ENCODE data around the gene SMURF2. TPM values are rescaled to one million over a fixed set of nuclear protein-coding genes. Genes with fewer than 3 reads are reported as not detected.
"Not testable (repeated sequence)": the region's sequence is repeated elsewhere in the genome, so short reads cannot be mapped to it uniquely, and the experiment has no call there.

The SMURF2 gene
- total RNA-seq, 1 experiment from 2014 or later: 23.0 TPM

DNA sequence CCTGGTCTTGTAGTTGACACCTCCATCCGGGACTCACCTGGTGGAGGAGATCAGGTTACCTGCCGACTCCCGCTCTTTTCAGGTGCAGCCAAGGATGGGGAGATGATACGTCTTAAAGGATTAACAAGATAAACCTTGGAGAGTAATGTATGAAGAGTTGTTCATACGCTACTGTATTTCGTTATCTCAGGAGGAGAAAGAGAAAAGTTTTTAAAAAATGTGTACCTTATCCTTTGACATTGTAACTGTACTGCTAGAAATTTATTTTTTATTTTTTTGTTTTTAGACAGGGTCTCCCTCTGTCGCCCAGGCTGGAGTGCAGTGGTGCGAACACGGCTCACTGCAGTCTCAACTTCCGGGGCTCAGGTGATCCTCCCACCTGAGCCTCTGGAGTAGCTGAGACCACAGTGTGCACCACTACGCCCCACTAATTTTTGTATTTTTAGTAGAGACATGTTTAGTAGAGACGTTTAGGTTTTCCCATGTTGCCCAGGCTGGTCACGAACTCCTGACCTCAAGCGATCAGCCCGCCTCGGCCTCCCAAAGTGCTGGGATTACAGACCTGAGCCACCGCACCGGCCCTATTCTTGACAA lies 764 bp upstream of the SMURF2 start (continued):
- TF ChIP-seq, protein P1, sequence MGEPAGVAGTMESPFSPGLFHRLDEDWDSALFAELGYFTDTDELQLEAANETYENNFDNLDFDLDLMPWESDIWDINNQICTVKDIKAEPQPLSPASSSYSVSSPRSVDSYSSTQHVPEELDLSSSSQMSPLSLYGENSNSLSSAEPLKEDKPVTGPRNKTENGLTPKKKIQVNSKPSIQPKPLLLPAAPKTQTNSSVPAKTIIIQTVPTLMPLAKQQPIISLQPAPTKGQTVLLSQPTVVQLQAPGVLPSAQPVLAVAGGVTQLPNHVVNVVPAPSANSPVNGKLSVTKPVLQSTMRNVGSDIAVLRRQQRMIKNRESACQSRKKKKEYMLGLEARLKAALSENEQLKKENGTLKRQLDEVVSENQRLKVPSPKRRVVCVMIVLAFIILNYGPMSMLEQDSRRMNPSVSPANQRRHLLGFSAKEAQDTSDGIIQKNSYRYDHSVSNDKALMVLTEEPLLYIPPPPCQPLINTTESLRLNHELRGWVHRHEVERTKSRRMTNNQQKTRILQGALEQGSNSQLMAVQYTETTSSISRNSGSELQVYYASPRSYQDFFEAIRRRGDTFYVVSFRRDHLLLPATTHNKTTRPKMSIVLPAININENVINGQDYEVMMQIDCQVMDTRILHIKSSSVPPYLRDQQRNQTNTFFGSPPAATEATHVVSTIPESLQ (CRISPR knock-in tag; IDR thresholded peaks at IDR 0.05): no peak

DNA sequence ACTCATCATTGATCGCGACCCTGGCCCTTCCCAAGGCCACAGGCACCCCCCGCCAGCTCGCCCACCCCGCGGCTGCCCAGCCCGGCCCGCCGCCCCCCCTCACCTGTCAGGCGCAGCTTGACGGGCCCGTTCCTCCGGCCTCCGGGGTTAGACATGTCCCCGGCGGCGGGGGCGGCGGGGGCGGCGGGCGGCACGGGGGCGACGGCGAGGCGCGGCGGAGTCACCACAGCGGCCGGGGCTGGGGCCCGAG lies 456 bp downstream of the SMURF2 start:
- ATAC-seq: peak; percentile 9
- POLR2A ChIA-PET: interaction anchor here (1.1 kb wide), 2 partner anchors 12 to 157 kb away, joined by 4 to 5 read pairs; no protein-coding TSS in a partner anchor
- CTCF ChIA-PET: interaction anchor here (0.6 to 1.3 kb wide), 2 partner anchors 86 to 112 kb away, joined by 3 read pairs; no protein-coding TSS in a partner anchor
- Mint-ChIP-seq H3K27me3 (ENCODE audit: low read depth) (no peaks in the 10 kb centered on the region; the same call in 1 of the 2 replicates), H3K36me3 (peaks cover 3% of the 10 kb centered on the region; the same call in 1 of the 2 replicates), H3K4me3 (peak overlapping the region; percentile 93), H3K9me3 (0 out of 2 replicates have a peak, but pooled peaks cover 2% of the 10 kb centered on the region), H3K27ac (peak overlapping the region; percentile 63; the same call in 1 of the 2 replicates), H3K4me1 (peaks cover 27% of the 10 kb centered on the region)
- no peak for DNase-seq (ENCODE audit: low spot score)
- TF ChIP-seq, protein P2, sequence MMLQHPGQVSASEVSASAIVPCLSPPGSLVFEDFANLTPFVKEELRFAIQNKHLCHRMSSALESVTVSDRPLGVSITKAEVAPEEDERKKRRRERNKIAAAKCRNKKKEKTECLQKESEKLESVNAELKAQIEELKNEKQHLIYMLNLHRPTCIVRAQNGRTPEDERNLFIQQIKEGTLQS (CRISPR knock-in tag; conservative IDR thresholded peaks at IDR 0.05): no peak
- TF ChIP-seq NFYB (CRISPR knock-in tag; conservative IDR thresholded peaks at IDR 0.05; ENCODE audit: low read depth): no peak
- TF ChIP-seq, protein P3, sequence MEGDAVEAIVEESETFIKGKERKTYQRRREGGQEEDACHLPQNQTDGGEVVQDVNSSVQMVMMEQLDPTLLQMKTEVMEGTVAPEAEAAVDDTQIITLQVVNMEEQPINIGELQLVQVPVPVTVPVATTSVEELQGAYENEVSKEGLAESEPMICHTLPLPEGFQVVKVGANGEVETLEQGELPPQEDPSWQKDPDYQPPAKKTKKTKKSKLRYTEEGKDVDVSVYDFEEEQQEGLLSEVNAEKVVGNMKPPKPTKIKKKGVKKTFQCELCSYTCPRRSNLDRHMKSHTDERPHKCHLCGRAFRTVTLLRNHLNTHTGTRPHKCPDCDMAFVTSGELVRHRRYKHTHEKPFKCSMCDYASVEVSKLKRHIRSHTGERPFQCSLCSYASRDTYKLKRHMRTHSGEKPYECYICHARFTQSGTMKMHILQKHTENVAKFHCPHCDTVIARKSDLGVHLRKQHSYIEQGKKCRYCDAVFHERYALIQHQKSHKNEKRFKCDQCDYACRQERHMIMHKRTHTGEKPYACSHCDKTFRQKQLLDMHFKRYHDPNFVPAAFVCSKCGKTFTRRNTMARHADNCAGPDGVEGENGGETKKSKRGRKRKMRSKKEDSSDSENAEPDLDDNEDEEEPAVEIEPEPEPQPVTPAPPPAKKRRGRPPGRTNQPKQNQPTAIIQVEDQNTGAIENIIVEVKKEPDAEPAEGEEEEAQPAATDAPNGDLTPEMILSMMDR (IDR thresholded peaks at IDR 0.05): no peak
- TF ChIP-seq, protein P4, sequence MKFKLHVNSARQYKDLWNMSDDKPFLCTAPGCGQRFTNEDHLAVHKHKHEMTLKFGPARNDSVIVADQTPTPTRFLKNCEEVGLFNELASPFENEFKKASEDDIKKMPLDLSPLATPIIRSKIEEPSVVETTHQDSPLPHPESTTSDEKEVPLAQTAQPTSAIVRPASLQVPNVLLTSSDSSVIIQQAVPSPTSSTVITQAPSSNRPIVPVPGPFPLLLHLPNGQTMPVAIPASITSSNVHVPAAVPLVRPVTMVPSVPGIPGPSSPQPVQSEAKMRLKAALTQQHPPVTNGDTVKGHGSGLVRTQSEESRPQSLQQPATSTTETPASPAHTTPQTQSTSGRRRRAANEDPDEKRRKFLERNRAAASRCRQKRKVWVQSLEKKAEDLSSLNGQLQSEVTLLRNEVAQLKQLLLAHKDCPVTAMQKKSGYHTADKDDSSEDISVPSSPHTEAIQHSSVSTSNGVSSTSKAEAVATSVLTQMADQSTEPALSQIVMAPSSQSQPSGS (CRISPR knock-in tag; IDR thresholded peaks at IDR 0.05; ENCODE audit: borderline replicate concordance, low read depth): no peak
- TF ChIP-seq JUN (CRISPR knock-in tag; IDR thresholded peaks at IDR 0.05): no peak

DNA sequence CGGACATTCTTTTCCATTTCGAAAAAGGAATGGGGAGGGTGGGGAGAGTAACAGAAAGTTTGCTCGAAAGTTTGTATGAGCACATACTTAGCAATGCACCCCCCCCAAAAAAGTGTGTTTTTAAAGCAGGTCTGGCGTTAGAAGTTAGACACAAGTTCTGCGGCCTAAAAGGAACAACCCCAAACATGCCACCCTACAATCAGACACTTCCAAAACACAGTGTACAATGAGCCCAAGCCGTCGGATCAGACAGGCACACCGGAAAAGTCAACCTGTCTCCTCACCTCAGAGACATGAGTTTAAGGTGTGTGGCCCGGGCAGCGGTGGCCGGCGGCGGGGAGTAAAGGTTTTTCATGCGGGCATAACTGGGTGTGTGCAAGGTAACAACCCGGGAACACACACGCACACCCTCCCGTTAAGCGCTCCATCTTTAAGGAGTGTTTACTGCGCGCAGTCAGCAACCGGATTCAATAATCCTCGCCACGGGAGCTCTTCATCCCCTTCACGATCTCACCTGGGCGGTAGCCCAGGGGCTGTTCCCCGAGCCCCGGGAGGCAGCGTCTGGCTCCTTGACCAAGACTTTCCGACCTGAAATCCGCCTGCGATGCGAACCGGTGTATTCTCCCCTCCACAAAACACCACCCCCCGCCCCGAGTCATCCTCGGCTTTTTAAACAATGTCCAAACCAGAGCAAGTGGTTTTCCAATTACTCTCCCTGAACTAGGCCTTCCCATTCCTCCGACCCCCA lies 955 bp downstream of the SMURF2 start:
- H3K4me1 Mint-ChIP-seq: peaks cover 27% of the 10 kb centered on the region
- DNase-seq (ENCODE audit: low spot score): peak; percentile 40
- ChIA-PET CTCF (interaction anchor here (0.6 to 1.3 kb wide), 2 partner anchors 86 to 112 kb away, joined by 3 read pairs; no protein-coding TSS in a partner anchor), POLR2A (interaction anchor here (1.1 kb wide), 1 partner anchor 12 kb away, joined by 4 read pairs; no protein-coding TSS in a partner anchor)
- ATAC-seq; H3K36me3 Mint-ChIP-seq; H3K27me3 Mint-ChIP-seq (ENCODE audit: low read depth); H3K9me3 Mint-ChIP-seq: not testable (repeated sequence)
- H3K27ac Mint-ChIP-seq: peak overlapping the region; percentile 63
- peak overlapping the region; percentile 93 for H3K4me3 Mint-ChIP-seq

DNA sequence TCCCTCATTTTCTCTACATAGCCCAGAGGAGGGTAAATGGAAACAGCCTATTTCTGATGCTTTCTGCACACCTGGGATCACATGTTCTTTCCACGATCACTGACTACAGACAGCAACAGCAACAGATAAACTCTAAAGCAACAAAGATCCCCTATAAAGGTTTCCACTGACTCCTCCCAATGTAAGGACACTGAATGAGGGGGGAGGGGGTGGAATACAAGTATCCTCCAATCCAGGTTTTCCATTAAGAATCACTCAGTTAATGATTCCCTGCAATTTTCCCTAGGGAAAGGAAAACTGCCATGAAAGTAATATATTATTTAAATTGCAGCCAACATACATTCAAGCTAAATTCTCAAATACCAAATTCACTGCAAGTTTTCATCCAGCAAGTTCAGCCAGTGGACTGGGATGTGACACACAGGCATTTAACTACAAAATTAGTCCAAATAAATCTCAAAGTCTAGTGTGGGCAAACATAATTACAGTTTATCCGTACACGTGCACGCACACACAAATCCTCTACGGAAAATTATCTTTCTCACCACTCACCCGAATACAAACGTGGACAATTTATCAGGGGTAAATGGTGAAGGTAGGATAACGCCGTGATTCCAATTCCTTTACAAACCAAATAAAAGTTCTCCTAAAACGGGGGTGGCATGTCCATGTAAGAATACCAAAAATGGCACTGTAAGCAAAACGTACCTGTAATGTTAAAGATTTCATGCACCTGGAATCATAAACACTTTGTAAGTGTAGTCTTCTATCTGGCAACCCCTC lies 1.7 kb downstream of the SMURF2 start:
- H3K36me3 Mint-ChIP-seq; H3K27ac Mint-ChIP-seq; CTCF ChIA-PET; DNase-seq (ENCODE audit: low spot score); H3K27me3 Mint-ChIP-seq (ENCODE audit: low read depth); ATAC-seq: not testable (repeated sequence)
- POLR2A ChIA-PET: interaction anchor here (1.1 kb wide), 1 partner anchor 11 kb away, joined by 4 read pairs; no protein-coding TSS in a partner anchor
- peaks cover 27% of the 10 kb centered on the region for H3K4me1 Mint-ChIP-seq
- H3K9me3 Mint-ChIP-seq: peaks cover 11% of the 10 kb centered on the region
- H3K4me3 Mint-ChIP-seq: peak overlapping the region; percentile 93

DNA sequence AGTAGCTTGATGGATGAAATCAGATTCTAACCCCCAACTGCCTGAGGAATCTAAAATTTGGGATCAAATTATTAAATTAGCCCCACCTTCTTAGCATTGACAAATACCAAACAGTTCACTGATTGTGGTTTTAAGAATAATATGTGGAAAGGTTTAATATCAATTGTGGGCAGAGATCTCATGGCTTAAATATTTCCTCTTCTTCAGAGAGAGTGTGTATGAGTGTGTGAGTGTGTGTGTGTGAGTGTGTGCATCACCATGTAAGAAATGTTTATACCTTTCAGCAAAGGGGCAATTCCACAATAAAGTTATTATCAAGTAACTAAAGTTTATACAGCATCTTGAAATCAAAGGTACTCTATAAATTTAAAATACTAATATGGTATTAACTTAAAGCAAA lies 3.2 kb downstream of the SMURF2 start:
- Mint-ChIP-seq H3K36me3 (peaks cover 9% of the 10 kb centered on the region), H3K9me3 (peaks cover 11% of the 10 kb centered on the region), H3K4me1 (peaks cover 27% of the 10 kb centered on the region), H3K27ac (no peak overlapping the region), H3K4me3 (no peak overlapping the region), H3K27me3 (ENCODE audit: low read depth) (no peaks in the 10 kb centered on the region; the same call in 1 of the 2 replicates)
- DNase-seq (ENCODE audit: low spot score) (no peak), ATAC-seq (no peak)
- ChIA-PET CTCF (no interaction called here), POLR2A (no interaction called here)
- no peak for TF ChIP-seq GRHL2 (CRISPR knock-in tag; IDR thresholded peaks at IDR 0.05; ENCODE audit: insufficient replicate concordance, severe bottlenecking)
- no peak for TF ChIP-seq ZNF423 (CRISPR knock-in tag; IDR thresholded peaks at IDR 0.05)
- TF ChIP-seq, protein P5, sequence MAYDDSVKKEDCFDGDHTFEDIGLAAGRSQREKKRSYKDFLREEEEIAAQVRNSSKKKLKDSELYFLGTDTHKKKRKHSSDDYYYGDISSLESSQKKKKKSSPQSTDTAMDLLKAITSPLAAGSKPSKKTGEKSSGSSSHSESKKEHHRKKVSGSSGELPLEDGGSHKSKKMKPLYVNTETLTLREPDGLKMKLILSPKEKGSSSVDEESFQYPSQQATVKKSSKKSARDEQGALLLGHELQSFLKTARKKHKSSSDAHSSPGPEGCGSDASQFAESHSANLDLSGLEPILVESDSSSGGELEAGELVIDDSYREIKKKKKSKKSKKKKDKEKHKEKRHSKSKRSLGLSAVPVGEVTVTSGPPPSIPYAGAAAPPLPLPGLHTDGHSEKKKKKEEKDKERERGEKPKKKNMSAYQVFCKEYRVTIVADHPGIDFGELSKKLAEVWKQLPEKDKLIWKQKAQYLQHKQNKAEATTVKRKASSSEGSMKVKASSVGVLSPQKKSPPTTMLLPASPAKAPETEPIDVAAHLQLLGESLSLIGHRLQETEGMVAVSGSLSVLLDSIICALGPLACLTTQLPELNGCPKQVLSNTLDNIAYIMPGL (CRISPR knock-in tag; IDR thresholded peaks at IDR 0.05): no peak
- TF ChIP-seq, protein P6, sequence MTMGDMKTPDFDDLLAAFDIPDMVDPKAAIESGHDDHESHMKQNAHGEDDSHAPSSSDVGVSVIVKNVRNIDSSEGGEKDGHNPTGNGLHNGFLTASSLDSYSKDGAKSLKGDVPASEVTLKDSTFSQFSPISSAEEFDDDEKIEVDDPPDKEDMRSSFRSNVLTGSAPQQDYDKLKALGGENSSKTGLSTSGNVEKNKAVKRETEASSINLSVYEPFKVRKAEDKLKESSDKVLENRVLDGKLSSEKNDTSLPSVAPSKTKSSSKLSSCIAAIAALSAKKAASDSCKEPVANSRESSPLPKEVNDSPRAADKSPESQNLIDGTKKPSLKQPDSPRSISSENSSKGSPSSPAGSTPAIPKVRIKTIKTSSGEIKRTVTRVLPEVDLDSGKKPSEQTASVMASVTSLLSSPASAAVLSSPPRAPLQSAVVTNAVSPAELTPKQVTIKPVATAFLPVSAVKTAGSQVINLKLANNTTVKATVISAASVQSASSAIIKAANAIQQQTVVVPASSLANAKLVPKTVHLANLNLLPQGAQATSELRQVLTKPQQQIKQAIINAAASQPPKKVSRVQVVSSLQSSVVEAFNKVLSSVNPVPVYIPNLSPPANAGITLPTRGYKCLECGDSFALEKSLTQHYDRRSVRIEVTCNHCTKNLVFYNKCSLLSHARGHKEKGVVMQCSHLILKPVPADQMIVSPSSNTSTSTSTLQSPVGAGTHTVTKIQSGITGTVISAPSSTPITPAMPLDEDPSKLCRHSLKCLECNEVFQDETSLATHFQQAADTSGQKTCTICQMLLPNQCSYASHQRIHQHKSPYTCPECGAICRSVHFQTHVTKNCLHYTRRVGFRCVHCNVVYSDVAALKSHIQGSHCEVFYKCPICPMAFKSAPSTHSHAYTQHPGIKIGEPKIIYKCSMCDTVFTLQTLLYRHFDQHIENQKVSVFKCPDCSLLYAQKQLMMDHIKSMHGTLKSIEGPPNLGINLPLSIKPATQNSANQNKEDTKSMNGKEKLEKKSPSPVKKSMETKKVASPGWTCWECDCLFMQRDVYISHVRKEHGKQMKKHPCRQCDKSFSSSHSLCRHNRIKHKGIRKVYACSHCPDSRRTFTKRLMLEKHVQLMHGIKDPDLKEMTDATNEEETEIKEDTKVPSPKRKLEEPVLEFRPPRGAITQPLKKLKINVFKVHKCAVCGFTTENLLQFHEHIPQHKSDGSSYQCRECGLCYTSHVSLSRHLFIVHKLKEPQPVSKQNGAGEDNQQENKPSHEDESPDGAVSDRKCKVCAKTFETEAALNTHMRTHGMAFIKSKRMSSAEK (CRISPR knock-in tag; IDR thresholded peaks at IDR 0.05; ENCODE audit: borderline replicate concordance): no peak

Measured in WTC11 (cell line).